GM19452 (cell line): ENCODE data around the gene SPEN.
"Not testable (repeated sequence)": the region's sequence is repeated elsewhere in the genome, so short reads cannot be mapped to it uniquely, and the experiment has no call there.

Experiments
- ATAC-seq: cut with Tn5 transposase; IDR thresholded peaks from one replicate; pipeline ENCODE4 v1.9.1; 2021; ENCODE audit not compliant: unreplicated experiment

Gene SPEN

DNA sequence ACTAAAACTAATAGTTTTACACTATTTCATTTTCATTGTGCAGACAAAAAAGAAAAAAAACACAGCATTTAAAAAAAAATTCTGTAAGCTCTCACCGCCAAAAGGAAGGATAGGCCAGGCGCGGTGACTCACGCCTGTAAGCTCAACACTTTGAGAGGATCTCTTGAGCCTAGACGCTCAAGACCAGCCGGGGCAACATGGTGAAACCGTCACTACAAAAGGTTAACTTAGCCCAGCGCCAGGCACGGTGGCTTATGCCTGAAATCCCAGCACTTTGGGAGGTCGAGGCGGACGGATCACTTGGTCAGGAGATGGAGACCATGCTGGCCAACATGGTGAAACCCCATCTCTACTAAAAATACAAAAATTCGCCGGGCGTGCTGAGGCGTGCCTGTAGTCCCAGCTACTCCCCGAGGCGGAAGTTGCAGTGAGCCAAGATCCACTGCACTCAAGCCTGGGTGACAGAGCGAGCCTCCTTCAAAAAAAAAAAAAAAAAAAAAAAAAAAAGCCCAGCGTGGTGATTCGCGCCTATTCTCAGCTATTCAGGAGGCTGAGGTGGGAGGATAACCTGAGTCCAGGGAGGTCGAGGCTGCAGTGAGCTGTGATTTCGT is 14.3 kb upstream of the SPEN start:
- no peak for ATAC-seq

GRCh38 chr1:15833842-15834405 is 13.6 kb upstream of the SPEN start:
- ATAC-seq: no peak

DNA sequence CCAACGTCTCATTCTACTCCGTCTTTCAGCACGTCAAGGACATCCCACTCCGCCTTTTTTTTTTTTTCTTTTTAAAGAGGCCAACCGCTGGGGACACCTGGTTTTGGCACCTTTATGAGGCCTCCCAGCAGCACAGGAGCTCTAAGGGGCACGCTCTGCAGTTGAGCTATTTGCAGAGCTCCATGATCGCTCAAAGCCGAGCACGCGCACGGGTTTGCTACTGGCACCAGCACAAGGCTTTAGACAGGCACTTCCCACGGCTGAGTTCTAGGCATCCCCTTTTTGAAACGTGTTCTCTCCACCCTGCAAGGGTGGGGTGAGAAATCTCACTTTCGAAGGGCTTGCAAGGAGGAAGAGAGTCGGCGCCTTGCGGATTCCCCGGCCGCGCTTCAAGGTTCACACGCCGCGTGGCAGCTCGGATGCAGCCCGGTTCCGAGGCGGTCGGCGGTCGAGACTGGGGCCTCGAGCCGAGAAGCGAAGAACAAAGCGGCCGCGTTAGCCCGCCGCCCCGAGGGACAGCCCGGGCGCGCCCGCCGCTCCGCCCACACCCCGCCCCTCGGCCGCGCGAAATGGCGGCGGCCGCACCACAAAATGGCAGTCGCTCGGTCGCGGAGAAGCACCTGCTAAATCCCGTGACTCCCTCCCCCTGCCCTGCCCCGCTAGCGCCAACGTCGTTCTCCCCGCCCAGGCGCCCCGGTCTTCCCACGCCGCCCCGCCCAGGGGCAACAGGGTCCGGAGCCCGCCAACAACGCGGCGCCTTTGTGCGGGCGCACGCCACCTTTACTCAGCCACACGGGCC is 12.9 kb upstream of the SPEN start:
- ATAC-seq: peak; percentile 49

DNA sequence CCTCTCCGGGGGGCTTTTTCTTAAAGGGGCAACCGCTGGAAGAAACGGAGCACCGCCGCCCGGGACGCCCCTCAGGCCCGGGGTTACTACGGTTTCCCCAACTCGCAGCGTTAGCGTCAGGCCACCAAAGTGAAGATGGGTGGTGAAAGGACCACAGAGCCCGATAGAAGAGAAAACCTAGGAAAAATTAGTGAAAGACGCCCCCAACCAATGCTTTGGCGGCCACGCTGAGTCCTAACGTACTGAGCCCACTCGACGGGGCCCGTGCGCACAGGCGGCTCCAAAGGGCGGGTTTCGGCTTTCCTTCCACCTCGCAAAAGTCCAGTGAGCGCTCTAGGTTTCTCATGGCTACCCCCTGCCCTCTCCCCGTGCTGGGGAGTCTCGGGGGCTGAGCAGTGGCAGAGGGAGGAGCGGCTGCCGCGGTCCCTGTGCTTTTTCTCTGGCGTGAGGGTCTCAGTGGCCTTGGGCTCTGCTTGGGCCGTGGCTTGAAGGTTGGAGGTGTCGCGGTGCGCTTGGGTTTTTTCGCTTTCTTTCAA is 12.2 kb upstream of the SPEN start:
- peak; percentile 3 for ATAC-seq

DNA sequence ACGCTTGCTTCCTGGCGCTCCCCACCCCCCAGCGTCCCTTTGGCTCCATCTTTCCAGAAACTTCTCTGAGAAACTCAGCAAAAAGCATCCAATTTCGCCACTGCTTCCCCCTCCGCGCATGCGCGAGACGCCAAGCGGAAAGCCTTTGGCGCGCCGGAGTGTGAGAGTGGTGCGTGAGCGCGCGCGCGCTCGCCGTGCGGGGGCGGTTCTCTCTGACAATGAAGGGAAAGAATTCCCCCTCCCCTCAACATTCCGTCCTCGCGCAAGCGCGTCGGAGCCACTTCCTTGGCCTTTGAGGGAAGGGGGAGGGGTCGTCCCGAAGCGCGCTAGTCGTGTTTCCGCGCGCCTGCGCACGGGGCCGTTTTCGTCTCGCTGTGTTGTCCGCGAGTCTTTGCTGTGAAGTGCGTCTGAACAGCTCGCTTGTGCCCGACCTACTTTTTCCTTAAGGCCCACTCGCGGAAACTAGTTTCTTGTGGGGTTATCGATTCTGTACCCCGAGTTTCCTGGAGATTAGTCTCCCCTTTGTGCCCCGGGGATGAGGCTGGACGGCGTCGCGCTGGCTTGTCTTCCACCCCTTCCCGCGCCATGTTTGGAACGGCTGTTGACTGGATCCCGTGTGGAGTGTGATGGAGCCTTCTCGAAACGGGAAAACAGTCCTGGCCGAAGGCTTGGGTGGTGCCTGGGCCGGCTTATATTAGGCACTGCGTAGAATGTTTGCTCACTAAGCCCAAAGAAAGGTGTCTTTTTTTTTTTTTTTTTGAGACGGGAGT is 11.6 kb upstream of the SPEN start:
- peak; percentile 39 for ATAC-seq

DNA sequence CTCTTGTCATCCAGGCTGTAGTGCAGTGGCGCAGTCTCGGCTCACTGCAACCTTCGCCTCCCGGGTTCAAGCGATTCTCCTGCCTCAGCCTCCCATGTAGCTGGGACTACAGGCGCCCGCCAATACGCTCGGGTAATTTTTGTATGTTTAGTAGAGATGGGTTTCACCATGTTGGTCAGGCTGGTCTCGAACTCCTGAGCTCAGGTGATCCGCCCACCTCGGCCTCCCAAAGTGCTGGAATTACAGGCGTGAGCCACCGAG is 11.1 kb upstream of the SPEN start:
- ATAC-seq: not testable (repeated sequence)

DNA sequence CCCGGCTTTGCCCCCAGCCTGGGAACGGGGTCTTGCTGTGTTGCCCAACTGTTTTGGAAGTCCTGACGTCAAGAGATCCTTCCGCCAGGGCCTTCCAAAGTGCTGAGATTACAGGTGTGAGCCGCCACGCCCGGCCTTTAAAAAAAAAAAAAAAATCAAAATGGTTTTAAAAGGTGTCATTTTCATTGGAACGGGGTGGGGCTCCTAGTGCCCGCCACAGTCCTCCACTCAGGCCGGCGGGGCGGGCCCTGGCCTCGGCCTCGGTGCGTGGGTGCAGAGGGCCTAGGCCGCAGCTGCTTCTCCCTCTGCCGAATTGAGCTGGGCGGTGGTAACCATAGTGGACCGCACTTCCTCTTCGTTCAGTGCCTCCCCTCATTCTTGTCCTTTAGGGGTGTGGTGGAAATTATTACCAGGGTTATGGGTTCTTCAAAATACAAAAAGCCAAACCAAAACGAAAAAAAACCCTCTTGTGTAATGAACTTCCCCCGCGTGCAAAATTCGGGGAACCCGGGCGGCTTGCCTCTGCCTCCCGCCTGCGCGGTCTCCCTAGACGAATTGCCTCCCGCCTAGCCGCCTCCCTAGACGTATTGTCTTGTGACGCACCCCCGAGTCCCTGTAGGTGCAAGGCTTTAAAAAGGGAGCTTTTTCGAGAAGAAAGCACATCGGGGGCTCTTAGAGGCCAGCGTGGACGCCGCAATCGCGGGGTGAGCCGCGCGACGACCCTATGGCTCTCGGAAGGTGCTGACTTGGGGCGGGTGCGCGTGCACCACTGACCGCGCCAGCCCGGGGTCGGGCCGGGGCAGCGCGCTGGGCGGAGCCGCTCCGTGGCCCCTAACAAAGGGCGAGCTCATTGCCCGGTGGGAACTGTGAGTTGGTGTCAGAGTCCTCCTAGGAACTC is 10.5 kb upstream of the SPEN start:
- no peak for ATAC-seq

DNA sequence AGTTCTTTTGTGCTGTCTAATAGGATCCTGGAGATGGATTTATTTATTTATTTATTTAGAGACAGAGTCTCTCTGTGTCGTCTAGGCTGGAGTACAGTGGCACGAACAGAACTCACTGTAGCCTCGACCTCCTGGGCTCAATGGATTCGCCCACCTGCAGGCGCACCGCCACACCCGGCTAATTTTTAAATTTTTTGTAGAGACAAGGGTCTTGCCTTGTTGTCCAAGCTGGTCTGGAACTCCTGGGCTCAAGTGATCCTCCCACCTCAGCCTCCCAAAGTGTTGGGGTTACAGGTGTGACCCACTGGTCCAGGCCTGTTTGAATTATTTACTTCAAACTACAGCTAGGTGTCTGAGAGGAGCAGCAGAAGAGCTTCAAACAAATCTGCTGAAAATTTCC is 9.6 kb upstream of the SPEN start:
- ATAC-seq: no peak

- ATAC-seq: no peak
Measured at GRCh38 chr1:15838721-15839120, 8.8 kb upstream of the SPEN start.

DNA sequence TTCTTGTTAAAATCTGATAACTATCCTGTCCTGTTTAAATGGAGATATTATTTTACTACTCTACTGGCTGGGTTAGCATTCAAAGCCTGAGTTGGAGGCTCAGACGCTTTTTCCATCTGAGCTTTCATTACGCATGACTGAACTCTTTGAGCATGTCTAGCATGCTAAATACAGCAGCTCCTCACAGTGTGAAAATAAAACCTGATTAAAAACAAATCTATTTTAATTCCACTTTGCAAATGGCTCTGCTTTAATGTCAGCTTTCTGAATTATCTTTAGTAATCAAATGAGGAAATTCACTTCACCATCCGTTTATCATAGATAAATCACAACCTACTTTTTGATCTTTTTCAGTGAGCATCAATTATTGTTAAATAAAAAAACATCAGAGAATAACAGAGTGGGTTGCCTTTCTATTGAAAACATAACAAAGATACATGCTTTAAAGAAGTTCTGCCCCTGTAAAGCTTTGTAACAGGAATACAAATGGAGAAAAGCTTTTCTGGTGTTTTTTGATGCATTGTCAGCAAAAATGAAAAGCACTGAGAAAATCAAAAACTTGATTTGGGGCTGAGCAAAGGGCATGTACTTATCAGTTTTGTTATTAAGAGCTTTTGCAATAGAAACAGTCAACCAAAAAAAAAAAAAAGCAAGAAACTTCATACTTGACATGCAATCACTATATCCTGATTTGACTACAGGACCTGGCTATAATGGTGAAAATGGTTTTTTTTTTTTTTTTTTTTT is 3.5 kb upstream of the SPEN start:
- ATAC-seq: no peak

DNA sequence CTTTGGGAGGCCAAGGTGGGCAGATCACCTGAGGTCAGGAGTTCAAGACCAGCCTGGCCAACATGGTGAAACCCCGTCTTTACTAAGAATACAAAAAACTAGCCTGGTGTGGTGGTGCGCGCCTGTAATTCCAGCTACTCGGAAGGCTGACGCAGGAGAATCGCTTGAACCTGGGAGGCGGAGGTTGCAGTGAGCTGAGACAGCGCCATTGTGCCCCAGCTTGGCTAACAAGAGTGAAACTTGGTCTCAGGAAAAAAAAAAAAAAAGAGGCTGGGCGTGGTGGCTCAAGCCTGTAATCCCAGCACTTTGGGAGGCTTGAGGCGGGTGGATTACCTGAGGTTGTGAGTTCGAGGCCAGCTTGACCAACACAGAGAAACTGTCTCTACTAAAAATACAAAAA is 1.5 kb upstream of the SPEN start:
- not testable (repeated sequence) for ATAC-seq

- no peak for ATAC-seq
Measured at GRCh38 chr1:15847893-15848142, 311 bp downstream of the SPEN start.

DNA sequence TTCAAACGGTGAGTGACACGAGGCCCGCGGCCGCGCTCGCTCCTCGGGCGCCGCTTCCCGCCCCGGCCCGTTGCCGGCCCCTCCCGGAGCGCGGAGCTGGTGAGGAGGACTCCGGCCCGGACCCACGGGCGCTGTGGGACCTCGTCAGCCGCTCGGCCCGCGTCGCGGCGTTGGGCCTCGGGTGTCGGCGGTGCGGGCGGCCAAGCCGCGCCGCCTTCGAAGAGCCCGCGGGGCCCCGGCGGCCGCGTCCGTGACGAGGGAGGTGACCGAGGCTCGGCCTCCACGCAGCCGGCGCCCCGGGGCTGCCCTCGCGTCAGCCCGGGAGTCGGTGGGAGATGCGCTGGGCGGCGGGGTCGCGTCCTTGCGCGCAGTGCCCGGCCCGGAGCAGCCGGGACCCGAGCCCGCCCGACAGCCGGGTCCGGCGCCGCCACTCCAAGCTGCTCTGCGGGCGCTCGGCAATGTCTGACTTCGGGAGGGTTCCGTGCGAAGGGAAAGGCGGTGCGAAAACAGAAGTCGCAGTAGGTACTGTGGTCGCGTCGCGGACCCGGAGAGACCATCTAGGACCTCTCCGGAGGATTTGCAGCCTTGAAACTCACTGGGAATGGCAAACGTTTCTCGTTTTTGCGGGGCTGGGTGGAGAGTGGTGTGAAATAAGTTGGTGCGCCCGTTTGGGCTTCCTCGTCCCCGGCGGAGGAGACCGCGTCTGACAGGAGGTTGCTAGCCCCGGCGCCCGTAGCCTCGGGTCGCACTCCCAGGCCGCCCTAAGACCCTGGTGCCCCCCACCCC is 829 bp downstream of the SPEN start:
- peak; percentile 21 for ATAC-seq

DNA sequence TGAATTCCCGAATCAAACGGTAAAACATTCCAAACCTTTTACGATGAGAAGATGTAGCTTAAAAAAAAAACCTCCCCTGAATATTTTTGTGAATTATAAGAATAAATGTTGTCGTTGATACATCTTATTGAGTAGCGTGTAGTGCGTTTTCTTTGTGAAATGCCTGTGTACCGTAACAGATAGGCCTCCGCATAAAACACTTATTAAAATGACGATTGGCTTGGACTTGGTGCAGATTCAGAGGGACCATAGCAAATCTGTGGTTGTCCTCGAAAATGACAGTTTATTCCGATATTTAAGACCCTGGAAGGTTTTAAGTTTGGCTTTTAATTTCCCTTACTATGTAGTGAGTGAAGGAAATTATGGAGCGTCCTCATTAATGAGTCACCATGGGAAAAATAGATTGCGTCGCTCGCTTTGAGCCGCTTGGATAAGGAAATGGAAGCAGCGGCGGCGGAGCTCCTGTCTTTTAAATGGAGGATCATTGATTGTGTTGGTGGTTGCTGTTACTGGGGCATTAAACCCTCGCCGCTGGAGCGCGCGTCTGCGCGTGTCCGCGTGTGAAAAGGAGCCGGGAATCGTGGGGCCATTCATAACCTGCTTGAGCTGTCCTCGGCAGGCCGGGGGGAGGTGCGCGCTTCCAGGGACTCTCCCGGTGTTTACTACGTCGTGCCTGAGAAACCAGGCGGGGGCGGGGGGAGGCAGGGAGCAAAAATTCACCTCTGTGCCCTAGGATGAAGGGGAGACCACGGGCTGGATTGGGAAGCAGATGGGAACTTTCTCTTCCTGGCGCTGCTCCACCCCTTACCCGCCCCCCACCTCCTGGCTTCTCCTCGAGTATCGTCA is 1.6 kb downstream of the SPEN start:
- no peak for ATAC-seq

GRCh38 chr1:15849775-15850324 is 2.3 kb downstream of the SPEN start:
- no peak for ATAC-seq

- ATAC-seq: no peak
Measured at GRCh38 chr1:15850471-15851001, 3.0 kb downstream of the SPEN start.

- no peak for ATAC-seq
Measured at GRCh38 chr1:15851210-15852035, 3.9 kb downstream of the SPEN start.
